Measurements from ENCODE around the gene PPM1G.
"Not testable (repeated sequence)": the region's sequence is repeated elsewhere in the genome, so short reads cannot be mapped to it uniquely, and the experiment has no call there.

- not testable (repeated sequence) for TF ChIP-seq POLR2A, CTCF (IDR thresholded peaks at IDR 0.05)
These were observed 15.6 kb upstream of the PPM1G start for GRCh38 chr2:27425039-27425438.
